Kidney (tissue), 14 donors: ENCODE results near the gene OOSP4B. TPM values are rescaled to one million over a fixed set of nuclear protein-coding genes. Genes with fewer than 3 reads are reported as not detected.
"Not testable (repeated sequence)": the region's sequence is repeated elsewhere in the genome, so short reads cannot be mapped to it uniquely, and the experiment has no call there.

ENCODE experiments used
- DNase-seq, 5 donors: peaks; one replicate each; pipeline ENCODE4 v3.0.0-alpha.2; 2013 to 2020
- FAIRE-seq: peaks from 2 replicates; lab custom pipeline; 2012; peaks lifted over from hg19 to GRCh38; lab: Jason Lieb, UNC
- H3K27ac ChIP-seq, 2 donors: one replicate each; pipeline ENCODE4 v1.7.0; 2013; ENCODE audit warnings: low read depth in 2 of 2, low read length in 2 of 2, inconsistent platforms in 1 of 2
- H3K27me3 ChIP-seq: one replicate; pipeline ENCODE4 v1.7.1; 2013; ENCODE audit warnings: low read length, inconsistent platforms; ENCODE audit not compliant: control insufficient read depth, insufficient read depth
- H3K36me3 ChIP-seq, 3 donors: one replicate each; pipeline versions ENCODE4 v1.7.0 to v1.7.1; 2013; ENCODE audit warnings: low read length in 3 of 3, control low read depth in 1 of 3, inconsistent platforms in 1 of 3; ENCODE audit not compliant: insufficient read depth in 3 of 3, control insufficient read depth in 2 of 3
- H3K4me1 ChIP-seq, 3 donors: one replicate each; pipeline versions ENCODE4 v1.7.0 to v1.7.1; 2013; ENCODE audit warnings: low read length in 3 of 3, inconsistent platforms in 1 of 3, low read depth in 1 of 3; ENCODE audit not compliant: control insufficient read depth in 2 of 3, insufficient read depth in 2 of 3
- H3K4me3 ChIP-seq, 3 donors: one replicate each; pipeline versions ENCODE4 v1.7.0 to v1.8.1; 2013; ENCODE audit warnings: low read length in 3 of 3, control low read depth in 1 of 3, inconsistent platforms in 1 of 3
- H3K9ac ChIP-seq, 3 donors: one replicate each; pipeline versions ENCODE4 v1.7.0 to v1.7.1; 2013; ENCODE audit warnings: low read length in 3 of 3, control low read depth in 1 of 3, inconsistent platforms in 1 of 3
- H3K9me3 ChIP-seq, 3 donors: one replicate each; pipeline versions ENCODE4 v1.7.0 to v1.7.1; 2013; ENCODE audit warnings: low read length in 3 of 3, control low read depth in 1 of 3, inconsistent platforms in 1 of 3; ENCODE audit not compliant: control insufficient read depth in 2 of 3, insufficient read depth in 1 of 3
- CTCF ChIP-seq: IDR thresholded peaks from 3 replicates; pipeline ENCODE4 v1.5.1; 2012; ENCODE audit warnings: mild to moderate bottlenecking, moderate library complexity, borderline replicate concordance; ENCODE audit not compliant: insufficient read depth; ENCODE audit errors: extremely low read depth
- intact Hi-C: fragments of 100-400 bp; cut with DNase I; formaldehyde crosslinking; loops from one replicate; pipeline ENCODE4 v1.11.1; 2022
- polyA plus RNA-seq: library from polyadenylated mRNA; stranded (reverse); fragments of 350-450 nt; fragmentation: Illumina TruSeq; extraction: RNeasy Lipid Tissue Mini Kit (QIAGEN cat#74804); gene quantifications from one replicate; pipeline ENCODE4 v1.2.3, GENCODE V29; 2014; ENCODE audit warnings: low read depth, low replicate concordance; ENCODE audit not compliant: insufficient read depth
- total RNA-seq: library from RNA; stranded (reverse); fragmentation: NEBNext Ultra II Directional; extraction: Animal tissue kit (Norgen Biotek cat#: 25700); gene quantifications from one replicate; pipeline ENCODE4 v1.2.1, GENCODE V29; 2021
- donor health status: control.
- donor health status: control.
- donor health status: control.
- donor health status: control.
- donor health status: control.
- donor health status: DM: yes; HTN: yes; CAD: no.
- donor health status: Normal renal cell carcinoma (clear cell type).

OOSP4B gene
- total and polyA plus RNA-seq, 2 donors from 2014 or later: not detected

GRCh38 chr11:60029015-60029632 lies 12.1 kb downstream of the OOSP4B start:
- no peaks in the 10 kb centered on the region for H3K27me3 ChIP-seq
- no peak overlapping the region for H3K9ac ChIP-seq
- no peaks in the 10 kb centered on the region for H3K9me3 ChIP-seq
- no peak for DNase-seq
- H3K36me3 ChIP-seq: no peaks in the 10 kb centered on the region
- no peak for TF ChIP-seq CTCF
- intact Hi-C loops: no loop called here
- H3K27ac ChIP-seq: no peak overlapping the region
- H3K4me1 ChIP-seq: no peaks in the 10 kb centered on the region
- no peak for FAIRE-seq
- H3K4me3 ChIP-seq: no peak overlapping the region

GRCh38 chr11:60040109-60040508 lies 23.1 kb downstream of the OOSP4B start, which contains the start of gene OOSP2:
OOSP2 (plus strand) TSS chr11:60040409; CDS start chr11:60040460, 51 bp downstream.
- Histone ChIP-seq H3K9ac (no peak within 1 kb of the TSS), H3K4me1 (no peaks in the 10 kb centered on the region), H3K36me3 (no peaks in the 10 kb centered on the region), H3K4me3 (no peak within 1 kb of the TSS), H3K9me3 (no peaks in the 10 kb centered on the region), H3K27me3 (no peaks in the 10 kb centered on the region), H3K27ac (no peak within 1 kb of the TSS)
- TF ChIP-seq CTCF: no peak
- intact Hi-C loops: no loop called here
- no peak for DNase-seq
- FAIRE-seq: no peak

- DNase-seq, H3K4me3 ChIP-seq, H3K9me3 ChIP-seq, FAIRE-seq, H3K9ac ChIP-seq, intact Hi-C loops, H3K27me3 ChIP-seq, H3K36me3 ChIP-seq, H3K27ac ChIP-seq, H3K4me1 ChIP-seq: not testable (repeated sequence)
Measured at GRCh38 chr11:60050422-60050821, 33.4 kb downstream of the OOSP4B start.

GRCh38 chr11:60050839-60051238 lies 33.9 kb downstream of the OOSP4B start:
- DNase-seq, H3K4me3 ChIP-seq, H3K27ac ChIP-seq, H3K9ac ChIP-seq, FAIRE-seq, H3K4me1 ChIP-seq, H3K27me3 ChIP-seq, intact Hi-C loops, H3K9me3 ChIP-seq, H3K36me3 ChIP-seq: not testable (repeated sequence)
